Fibroblast of skin of abdomen (primary cell): ENCODE data around the gene TTLL10.
"Not testable (repeated sequence)": the region's sequence is repeated elsewhere in the genome, so short reads cannot be mapped to it uniquely, and the experiment has no call there.

Experiments
- DNase-seq: peaks from one replicate; pipeline ENCODE4 v3.0.0-alpha.2; 2013

TTLL10 gene

GRCh38 chr1:1141911-1142250, 31.8 kb upstream of the TTLL10 start:
- no peak for DNase-seq

DNA sequence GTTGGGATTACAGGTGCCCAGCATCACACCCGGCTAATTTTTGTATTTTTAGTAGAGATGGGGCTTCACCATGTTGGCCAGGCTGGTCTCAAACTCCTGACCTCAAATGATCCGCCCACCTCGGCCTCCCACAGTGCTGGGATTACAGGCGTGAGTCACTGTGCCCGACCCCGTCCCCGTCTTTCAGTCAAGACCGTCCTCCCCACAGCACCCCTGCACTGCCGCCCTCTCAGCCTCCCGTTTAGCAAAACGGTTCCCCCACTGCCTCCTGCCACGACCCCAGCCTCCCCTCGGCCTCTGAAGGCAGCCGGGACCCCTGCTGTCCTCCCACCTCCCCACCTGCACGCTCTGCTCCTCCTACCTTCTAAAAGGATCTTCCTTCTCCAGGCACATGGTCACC, 31.3 kb upstream of the TTLL10 start:
- not testable (repeated sequence) for DNase-seq

- no peak for DNase-seq
Observed at GRCh38 chr1:1142844-1143243, 30.8 kb upstream of the TTLL10 start.

- no peak for DNase-seq
Observed at GRCh38 chr1:1143636-1144035, 30.0 kb upstream of the TTLL10 start.

GRCh38 chr1:1144122-1144842, 29.4 kb upstream of the TTLL10 start:
- DNase-seq, result no peak

- DNase-seq, result no peak
Observed at GRCh38 chr1:1144843-1145546, 28.7 kb upstream of the TTLL10 start.

- no peak for DNase-seq
Observed at GRCh38 chr1:1145547-1145914, 28.1 kb upstream of the TTLL10 start.

DNA sequence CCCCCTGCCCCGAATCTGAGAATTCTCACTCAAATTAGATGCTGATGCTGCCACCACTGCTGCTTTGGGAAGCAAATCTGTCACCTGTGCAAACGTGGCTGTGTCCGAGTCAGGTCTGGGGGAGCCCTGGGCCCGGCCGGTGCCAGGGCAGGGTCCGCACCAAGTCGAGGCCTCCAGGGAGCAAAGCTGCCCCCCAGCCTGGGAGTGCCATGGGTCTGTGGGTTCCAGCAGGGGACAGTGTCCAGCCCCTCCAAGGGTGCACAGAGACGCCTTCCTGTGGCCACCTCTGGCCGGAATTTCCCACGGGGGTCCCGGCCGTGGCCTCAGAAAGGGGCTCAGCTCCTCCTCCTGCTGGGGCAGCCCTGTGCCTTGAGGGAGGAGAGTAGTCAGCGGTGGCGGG, 27.7 kb upstream of the TTLL10 start:
- no peak for DNase-seq

DNA sequence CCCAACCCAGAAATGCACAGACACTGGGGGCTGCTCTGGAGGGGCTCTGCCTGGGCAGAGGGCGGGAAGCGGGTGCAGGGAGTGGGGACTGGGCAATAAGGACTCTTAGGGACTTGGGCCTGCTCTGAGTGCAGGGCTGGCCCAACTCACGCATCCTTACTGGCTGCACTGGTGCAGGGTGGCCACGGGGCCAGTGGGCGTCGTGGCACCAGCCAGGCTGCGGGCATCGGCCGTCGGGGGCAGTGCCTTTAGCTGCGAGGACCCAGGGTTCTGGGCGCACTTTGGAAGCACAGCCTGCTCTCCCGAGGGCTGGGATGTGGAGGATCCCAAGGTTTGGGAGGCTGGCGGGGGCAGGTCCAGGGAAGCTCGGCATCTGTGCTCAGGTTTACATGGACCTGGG, 27.1 kb upstream of the TTLL10 start:
- no peak for DNase-seq

DNA sequence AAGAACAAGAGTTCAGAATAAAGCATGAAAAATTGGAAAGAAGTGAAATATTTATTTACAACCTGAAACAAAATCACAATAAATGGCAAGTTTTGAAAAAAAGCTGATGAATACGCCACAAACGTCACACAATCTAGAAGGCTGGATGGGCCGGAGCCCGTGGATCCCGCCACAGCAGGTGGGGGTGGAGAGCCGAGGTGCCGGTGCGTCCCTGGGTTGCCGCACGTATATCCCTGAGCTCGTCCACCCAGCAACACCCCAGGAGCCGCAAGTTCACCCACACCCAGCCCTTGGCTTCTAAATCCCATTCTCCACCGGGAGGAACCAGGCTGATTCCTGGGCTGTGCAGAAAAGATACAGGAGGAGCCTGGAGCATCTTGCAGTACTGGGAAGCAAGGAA, 25.6 kb upstream of the TTLL10 start:
- no peak for DNase-seq

DNA sequence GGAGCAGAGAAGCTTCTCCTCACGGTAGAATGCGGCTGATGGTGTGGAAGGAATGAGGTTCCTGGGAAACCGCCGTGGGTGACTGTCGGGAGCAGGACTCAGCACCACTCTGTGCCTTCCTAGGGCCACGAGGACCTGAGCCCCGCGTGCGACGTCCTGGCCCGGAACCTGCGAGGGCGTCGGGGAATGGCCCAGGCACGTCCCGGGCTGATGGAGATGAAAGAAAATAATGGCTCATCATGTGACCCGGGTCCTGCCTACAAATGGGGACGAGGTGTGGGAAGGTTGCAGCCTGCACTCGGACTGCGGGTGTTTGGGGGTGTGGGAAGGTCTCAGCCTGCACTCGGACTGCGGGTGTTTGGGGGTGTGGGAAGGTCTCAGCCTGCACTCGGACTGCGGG, 25.1 kb upstream of the TTLL10 start:
- DNase-seq, result no peak

DNA sequence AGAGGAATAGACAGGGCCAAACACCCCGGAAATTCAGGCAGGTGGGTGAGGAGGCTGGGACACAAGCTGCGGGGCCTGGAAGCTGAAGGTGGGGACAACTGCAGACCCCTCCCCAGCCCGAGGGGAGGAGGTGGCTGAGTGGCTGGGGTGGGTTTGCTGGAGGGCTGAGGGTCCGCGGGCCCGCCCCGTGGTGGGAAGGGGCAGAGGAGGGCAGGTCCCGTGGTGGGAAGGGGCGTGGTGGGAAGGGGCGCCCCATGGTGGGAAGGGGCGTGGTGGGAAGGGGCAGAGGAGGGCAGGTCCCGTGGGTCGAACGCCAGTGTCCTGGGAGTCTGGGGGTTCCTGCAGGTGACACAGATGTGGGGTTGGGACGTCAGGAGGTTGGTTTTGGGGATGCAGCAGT, 24.3 kb upstream of the TTLL10 start:
- DNase-seq, result no peak

- DNase-seq, result no peak
Observed at GRCh38 chr1:1150100-1150499, 23.6 kb upstream of the TTLL10 start.

- DNase-seq, result no peak
Observed at GRCh38 chr1:1151306-1151705, 22.4 kb upstream of the TTLL10 start.

DNA sequence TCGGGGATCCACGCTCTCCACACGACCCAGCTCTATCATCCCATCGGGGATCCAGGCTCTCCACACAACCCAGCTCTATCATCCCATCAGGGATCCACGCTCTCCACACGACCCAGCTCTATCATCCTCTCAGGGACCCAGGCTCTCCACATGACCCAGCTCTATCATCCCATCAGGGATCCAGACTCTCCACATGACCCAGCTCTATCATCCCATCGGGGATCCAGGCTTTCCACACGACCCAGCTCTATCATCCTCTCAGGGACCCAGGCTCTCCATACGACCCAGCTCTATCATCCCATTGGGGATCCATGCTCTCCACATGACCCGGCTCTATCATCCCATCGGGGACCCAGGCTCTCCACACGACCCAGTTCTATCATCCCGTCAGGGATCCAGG, 21.2 kb upstream of the TTLL10 start:
- DNase-seq, result not testable (repeated sequence)

DNA sequence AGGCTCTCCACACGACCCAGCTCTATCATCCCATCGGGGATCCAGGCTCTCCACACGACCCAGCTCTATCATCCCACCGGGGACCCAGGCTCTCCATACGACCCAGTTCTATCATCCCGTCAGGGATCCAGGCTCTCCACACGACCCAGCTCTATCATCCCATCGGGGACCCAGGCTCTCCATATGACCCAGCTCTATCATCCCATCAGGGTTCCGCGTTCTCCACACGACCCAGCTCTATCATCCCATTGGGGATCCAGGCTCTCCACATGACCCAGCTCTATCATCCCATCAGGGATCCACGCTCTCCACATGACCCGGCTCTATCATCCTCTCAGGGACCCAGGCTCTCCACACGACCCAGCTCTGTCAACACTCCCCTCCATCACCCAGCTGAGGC, 20.5 kb upstream of the TTLL10 start:
- not testable (repeated sequence) for DNase-seq

DNA sequence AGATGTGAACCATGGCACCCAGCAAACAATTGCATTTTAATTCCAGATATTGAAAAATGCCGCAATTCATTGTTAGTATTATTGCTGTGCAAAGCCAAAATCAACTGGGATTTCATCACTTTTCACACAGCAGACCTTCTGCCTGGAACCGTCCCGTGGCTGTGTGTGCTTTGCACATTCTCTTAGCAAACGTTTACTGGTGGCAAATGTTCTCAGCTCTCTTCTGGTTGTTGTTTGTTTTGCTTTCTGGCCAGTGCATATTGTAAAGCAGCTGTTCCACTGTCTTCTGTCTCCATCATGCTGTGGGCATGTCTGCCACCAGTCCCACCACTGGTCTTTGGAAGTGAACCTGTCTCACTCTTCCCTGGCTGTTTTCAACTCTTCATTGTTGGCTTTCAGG, 19.8 kb upstream of the TTLL10 start:
- no peak for DNase-seq

DNA sequence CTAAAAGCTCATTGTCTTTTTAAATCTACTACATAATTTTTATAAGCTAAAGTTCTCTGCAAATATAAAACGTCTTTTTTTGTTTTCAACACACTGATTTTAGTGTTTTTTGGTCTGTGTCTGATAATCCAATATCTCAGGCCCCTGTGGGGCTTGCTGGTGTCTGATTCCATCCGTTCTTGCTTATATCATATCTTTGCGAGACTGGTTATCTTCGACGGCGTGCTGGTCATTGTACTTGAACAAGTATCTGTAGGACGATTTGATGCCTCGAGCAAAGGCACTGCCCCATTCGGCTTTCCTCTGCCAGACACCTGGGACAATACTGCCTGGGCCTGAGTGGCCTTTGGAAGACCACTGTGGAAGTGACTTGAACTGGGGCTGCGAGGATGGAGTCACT, 18.4 kb upstream of the TTLL10 start:
- no peak for DNase-seq

DNA sequence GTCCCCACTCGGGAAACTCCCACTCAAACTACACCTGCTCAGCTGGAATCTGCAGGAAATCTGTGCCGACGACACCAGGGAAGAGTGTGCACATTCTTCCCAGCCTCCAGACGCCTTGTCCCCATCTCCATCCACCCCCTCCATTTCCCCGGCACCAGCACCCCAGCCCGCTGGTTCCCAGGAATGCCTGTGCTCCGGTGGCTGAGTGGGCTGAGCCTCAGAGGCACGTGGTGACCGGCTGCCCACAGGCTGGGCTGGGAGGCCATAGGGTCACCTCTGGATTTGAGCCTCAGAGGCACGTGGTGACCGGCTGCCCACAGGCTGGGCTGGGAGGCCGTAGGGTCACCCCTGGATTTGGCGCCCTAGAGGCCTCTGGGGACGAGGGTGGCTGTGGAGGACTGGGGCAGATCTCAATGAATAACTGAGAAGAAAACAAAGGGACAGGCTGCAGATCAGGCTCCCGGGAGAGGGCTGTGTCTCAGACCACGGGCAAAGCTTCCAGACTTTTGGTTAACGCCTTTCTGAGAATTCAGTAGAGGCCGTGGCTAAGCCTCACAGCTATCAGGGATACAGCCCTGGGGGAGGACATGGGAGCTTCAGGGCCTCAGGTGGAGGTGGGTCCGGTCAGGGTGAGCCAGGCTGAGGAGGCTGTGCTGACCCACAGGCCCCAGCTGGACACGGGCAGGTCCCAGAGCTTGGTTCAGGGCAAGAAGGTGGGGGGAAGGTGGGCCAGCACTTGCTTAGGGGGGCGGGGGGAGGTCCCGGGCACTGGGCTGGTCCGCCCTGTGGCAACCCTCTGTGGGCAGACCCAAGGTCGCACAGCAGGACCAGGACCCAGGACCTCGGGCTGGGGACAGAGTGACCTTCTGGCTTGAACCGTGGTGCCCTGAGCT, 17.3 kb upstream of the TTLL10 start:
- no peak for DNase-seq

DNA sequence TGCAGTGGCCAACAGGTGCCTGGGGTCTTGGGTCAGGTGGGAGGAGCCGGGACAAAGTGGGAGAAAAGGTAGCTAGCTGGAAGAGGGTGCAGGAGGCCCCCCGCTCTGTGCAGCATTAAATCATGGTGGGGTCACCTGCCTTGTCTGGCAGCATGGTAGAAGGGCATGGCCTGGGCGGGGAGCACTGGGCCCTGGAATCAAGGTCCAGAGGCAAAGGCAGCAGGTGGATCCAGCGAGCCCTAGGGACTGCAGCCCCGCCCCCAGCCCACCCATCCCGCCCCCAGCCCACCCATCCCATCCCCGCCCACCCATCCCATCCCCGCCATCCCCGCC, 16.7 kb upstream of the TTLL10 start:
- DNase-seq, result no peak

GRCh38 chr1:1157426-1157913, 16.2 kb upstream of the TTLL10 start:
- DNase-seq, result peak; percentile 90

DNA sequence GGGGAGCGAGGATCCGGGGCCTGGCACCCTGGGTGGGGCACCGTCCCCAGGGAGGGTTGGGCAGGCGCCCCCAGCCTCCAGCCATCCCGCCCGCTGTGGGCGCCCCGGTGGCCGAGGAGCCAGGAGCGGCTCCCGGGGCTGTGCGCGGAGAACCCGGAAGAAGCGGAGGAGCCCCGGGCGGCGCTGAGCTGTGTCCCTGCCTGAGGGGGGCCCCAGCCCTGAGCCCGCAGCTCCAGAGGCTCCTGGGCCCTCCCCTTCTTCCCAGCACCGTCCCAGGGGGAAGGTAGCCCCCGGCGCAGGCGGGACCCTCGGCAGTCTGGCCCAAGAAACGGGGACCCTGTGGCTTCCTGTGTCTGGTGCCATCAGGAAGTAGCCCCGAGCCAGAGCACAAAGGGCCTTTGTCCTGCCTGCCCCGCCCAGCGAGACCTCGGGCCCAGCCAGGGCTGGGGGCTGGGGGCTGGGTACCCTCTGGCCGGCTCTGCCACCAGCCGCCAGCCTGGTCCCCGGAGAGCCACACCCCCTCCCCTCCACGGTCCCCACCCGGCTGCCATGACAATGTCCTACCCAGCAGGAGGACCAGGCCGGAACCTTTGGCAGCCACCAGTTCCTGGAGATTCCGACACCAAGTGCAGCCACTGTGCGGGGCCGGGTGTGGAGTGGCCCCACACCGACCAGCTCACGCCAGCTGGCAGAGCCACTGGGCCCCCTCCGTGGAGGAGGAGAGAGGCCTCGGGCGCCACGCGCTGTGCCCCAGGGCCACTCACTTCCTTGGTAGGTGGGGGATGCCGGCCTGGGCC, 15.6 kb upstream of the TTLL10 start:
- peak; percentile 17 for DNase-seq
